Upper lobe of left lung (tissue), 4 donors: ENCODE measurements around the gene CABP1.
"Not testable (repeated sequence)": the region's sequence is repeated elsewhere in the genome, so short reads cannot be mapped to it uniquely, and the experiment has no call there.

ENCODE experiments used
- POLR2A ChIP-seq, 4 donors: fragments of 450-650 bp; IDR thresholded peaks; one replicate each; pipeline ENCODE4 v1.5.1; 2016 to 2017; ENCODE audit warnings: antibody characterized with exemption in 4 of 4, mild to moderate bottlenecking in 2 of 4
- TF ChIP-seq, protein P1 (sequence below), 6 experiments: fragments of 450-650 bp in 4 of 6; fragments of 200-600 bp in 2 of 6; sonication (generic) in 2 of 6; IDR thresholded peaks; one replicate each; pipeline ENCODE4 v1.5.1; 2016 to 2019; ENCODE audit warnings: antibody characterized with exemption in 6 of 6

DNA sequence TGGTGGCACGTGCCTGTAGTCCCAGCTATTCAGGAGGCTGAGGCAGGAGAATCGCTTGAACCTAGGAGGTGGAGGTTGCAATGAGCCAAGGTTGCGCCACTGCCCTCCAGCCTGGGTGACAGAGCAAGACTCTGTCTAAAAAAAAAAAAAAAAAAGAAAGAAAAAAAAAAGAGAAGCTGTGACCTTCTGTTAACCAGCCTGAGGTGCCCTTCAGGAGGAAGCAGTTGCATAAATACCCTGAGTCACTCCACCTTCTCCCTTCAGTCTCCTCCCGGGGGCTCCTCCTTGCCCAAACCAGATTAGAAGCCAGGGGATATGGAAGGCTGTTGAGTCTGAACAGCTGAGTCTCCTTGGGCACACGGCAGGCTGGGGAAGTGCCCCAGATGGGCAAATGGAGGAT, 38.0 kb upstream of the CABP1 start:
- TF ChIP-seq, protein P1, sequence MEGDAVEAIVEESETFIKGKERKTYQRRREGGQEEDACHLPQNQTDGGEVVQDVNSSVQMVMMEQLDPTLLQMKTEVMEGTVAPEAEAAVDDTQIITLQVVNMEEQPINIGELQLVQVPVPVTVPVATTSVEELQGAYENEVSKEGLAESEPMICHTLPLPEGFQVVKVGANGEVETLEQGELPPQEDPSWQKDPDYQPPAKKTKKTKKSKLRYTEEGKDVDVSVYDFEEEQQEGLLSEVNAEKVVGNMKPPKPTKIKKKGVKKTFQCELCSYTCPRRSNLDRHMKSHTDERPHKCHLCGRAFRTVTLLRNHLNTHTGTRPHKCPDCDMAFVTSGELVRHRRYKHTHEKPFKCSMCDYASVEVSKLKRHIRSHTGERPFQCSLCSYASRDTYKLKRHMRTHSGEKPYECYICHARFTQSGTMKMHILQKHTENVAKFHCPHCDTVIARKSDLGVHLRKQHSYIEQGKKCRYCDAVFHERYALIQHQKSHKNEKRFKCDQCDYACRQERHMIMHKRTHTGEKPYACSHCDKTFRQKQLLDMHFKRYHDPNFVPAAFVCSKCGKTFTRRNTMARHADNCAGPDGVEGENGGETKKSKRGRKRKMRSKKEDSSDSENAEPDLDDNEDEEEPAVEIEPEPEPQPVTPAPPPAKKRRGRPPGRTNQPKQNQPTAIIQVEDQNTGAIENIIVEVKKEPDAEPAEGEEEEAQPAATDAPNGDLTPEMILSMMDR (IDR thresholded peaks at IDR 0.05): not testable (repeated sequence)
- TF ChIP-seq POLR2A (IDR thresholded peaks at IDR 0.05): not testable (repeated sequence)
